MM.1S (cell line): ENCODE data around the gene TUT7.

ENCODE experiments used
- DNase-seq: peaks from one replicate; pipeline ENCODE4 v3.0.0-alpha.2; 2015
- H2AFZ ChIP-seq: fragments of 300-600 bp; sonication (generic); 2 replicates; pipeline ENCODE4 v1.6.0; 2016; ENCODE audit warnings: antibody characterized with exemption, low read length
- H3F3A ChIP-seq: fragments of 300-600 bp; sonication (generic); 2 replicates; pipeline ENCODE4 v1.6.1; 2016; ENCODE audit warnings: mild to moderate bottlenecking, antibody characterized with exemption, low read length, moderate library complexity, mixed read lengths; ENCODE audit not compliant: insufficient read depth
- H3K27ac ChIP-seq: fragments of 300-600 bp; sonication (generic); 2 replicates; pipeline ENCODE4 v1.5.1; 2016; ENCODE audit warnings: mild to moderate bottlenecking, low read length
- H3K27me3 ChIP-seq: fragments of 300-600 bp; sonication (generic); replicated peaks from 2 replicates; pipeline ENCODE4 v1.6.0; 2016; ENCODE audit warnings: low read length; ENCODE audit not compliant: insufficient read depth
- H3K36me3 ChIP-seq: fragments of 300-600 bp; sonication (generic); replicated peaks from 2 replicates; pipeline ENCODE4 v1.6.1; 2016; ENCODE audit warnings: mild to moderate bottlenecking, low read length, mixed read lengths; ENCODE audit not compliant: insufficient read depth
- H3K4me1 ChIP-seq: fragments of 300-600 bp; sonication (generic); 2 replicates; pipeline ENCODE4 v1.6.1; 2016; ENCODE audit warnings: low read length, mixed read lengths
- H3K4me2 ChIP-seq: fragments of 300-600 bp; sonication (generic); 2 replicates; pipeline ENCODE4 v1.6.0; 2016; ENCODE audit warnings: low read depth, low read length
- H3K4me3 ChIP-seq: fragments of 300-600 bp; sonication (generic); 2 replicates; pipeline ENCODE4 v1.5.1; 2016; ENCODE audit warnings: low read length, mixed read lengths
- H3K79me2 ChIP-seq: fragments of 300-600 bp; sonication (generic); 2 replicates; pipeline ENCODE4 v1.6.1; 2016; ENCODE audit warnings: mixed run types, low read length, mixed read lengths
- H3K9ac ChIP-seq: fragments of 300-600 bp; sonication (generic); 2 replicates; pipeline ENCODE4 v1.6.1; 2016; ENCODE audit warnings: low read length, mixed read lengths
- H3K9me2 ChIP-seq: fragments of 300-600 bp; sonication (generic); replicated peaks from 2 replicates; pipeline ENCODE4 v1.6.1; 2016; ENCODE audit warnings: mild to moderate bottlenecking, low read length, mixed read lengths; ENCODE audit not compliant: insufficient read depth
- H3K9me3 ChIP-seq: fragments of 300-600 bp; sonication (generic); replicated peaks from 2 replicates; pipeline ENCODE4 v1.6.1; 2016; ENCODE audit warnings: mild to moderate bottlenecking, low read length, mixed read lengths; ENCODE audit not compliant: insufficient read depth
- H4K20me1 ChIP-seq: fragments of 300-600 bp; sonication (generic); 2 replicates; pipeline ENCODE4 v1.6.1; 2016; ENCODE audit warnings: mild to moderate bottlenecking, low read length, moderate library complexity, mixed read lengths; ENCODE audit not compliant: insufficient read depth
- EZH2 ChIP-seq: fragments of 300-600 bp; sonication (generic); optimal IDR thresholded peaks from 2 replicates; pipeline ENCODE3; 2017; ENCODE audit warnings: low read depth, mild to moderate bottlenecking, antibody characterized with exemption, low read length, mixed read lengths
- EZH2phosphoT487 ChIP-seq: fragments of 300-600 bp; sonication (generic); IDR thresholded peaks from 2 replicates; pipeline ENCODE4 v1.6.1; 2018; ENCODE audit warnings: antibody characterized with exemption, low read length
- TF ChIP-seq, protein P1 (sequence below): fragments of 300-600 bp; sonication (generic); IDR thresholded peaks from 2 replicates; pipeline ENCODE4 v1.5.1; 2016; ENCODE audit warnings: antibody characterized with exemption, low read length, mixed read lengths

TUT7 gene

DNA sequence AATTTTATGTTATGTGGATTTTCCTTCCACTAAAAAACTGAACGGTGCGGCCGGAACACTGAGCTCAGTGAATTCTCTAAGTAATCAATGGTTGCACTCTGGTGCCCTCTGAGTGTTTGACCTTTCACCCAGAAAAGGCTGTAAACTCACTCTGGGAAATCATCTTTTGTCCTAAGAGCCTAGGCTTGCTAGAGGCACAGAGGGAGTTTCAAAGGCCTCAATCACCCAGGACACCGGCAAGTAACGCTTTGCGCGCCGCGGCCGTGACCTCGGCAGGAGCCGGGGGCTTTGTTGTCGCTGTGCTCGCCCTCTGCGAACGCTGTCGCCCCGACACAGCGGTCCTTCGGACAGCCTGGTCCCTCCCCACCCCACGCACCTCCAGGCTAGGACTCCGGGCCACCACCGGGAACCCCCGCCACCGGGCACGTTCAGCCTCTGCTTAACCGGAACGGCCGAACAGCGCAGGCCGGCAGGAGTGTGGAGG lies 72.6 kb downstream of the TUT7 start:
- Histone ChIP-seq H3K79me2 (peaks cover 53% of the 10 kb centered on the region), H3K9me3 (no peaks in the 10 kb centered on the region)

DNA sequence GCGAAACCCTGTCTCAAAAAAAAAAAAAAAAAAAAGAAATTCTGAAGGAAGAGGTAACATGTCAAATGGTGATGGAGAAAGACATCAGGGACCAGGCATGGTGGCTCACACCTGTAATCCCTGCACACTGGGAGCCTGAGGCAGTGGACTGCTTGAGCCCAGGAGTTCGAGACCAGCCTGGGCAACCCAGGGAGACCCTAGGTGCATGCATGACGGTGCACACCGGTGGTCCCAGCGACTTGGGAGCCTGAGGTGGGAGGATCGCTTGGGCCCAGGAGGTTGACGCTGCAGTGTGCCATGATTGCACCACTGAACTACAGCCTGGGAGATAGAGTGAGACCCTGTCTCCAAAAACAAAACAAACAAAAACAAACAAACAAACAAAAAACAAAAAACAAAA lies 73.6 kb downstream of the TUT7 start:
- Histone ChIP-seq H3K79me2 (peaks cover 62% of the 10 kb centered on the region), H3K27me3 (no peaks in the 10 kb centered on the region), H4K20me1 (peaks cover 3% of the 10 kb centered on the region; the same call in 1 of the 2 replicates), H3K36me3 (no peaks in the 10 kb centered on the region), H3K9me2 (no peaks in the 10 kb centered on the region), H3K9ac (no peak overlapping the region), H3K4me1 (peaks cover 12% of the 10 kb centered on the region), H3F3A (peaks cover 9% of the 10 kb centered on the region), H2AFZ (no peak overlapping the region), H3K4me2 (peak overlapping the region; percentile 85; the same call in 1 of the 2 replicates), H3K9me3 (no peaks in the 10 kb centered on the region), H3K27ac (no peak overlapping the region), H3K4me3 (no peak overlapping the region)
- DNase-seq, result no peak
- TF ChIP-seq EZH2phosphoT487 (no peak), EZH2 (no peak)
- TF ChIP-seq, protein P1, sequence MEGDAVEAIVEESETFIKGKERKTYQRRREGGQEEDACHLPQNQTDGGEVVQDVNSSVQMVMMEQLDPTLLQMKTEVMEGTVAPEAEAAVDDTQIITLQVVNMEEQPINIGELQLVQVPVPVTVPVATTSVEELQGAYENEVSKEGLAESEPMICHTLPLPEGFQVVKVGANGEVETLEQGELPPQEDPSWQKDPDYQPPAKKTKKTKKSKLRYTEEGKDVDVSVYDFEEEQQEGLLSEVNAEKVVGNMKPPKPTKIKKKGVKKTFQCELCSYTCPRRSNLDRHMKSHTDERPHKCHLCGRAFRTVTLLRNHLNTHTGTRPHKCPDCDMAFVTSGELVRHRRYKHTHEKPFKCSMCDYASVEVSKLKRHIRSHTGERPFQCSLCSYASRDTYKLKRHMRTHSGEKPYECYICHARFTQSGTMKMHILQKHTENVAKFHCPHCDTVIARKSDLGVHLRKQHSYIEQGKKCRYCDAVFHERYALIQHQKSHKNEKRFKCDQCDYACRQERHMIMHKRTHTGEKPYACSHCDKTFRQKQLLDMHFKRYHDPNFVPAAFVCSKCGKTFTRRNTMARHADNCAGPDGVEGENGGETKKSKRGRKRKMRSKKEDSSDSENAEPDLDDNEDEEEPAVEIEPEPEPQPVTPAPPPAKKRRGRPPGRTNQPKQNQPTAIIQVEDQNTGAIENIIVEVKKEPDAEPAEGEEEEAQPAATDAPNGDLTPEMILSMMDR, result no peak

More for the DNA sequence above, 72.6 kb downstream of the TUT7 start:
- TF ChIP-seq EZH2phosphoT487 (no peak), EZH2 (no peak)
- TF ChIP-seq, protein P1, result no peak
- Histone ChIP-seq H3K4me3 (peak overlapping the region; percentile 89), H3K4me2 (peak overlapping the region; percentile 85), H3K36me3 (no peaks in the 10 kb centered on the region), H3K9ac (peak overlapping the region; percentile 98), H3K27me3 (no peaks in the 10 kb centered on the region), H3K9me2 (no peaks in the 10 kb centered on the region), H3F3A (peaks cover 9% of the 10 kb centered on the region), H3K27ac (peak overlapping the region; percentile 95; the same call in 1 of the 2 replicates), H3K4me1 (peaks cover 12% of the 10 kb centered on the region), H2AFZ (peak overlapping the region; percentile 89), H4K20me1 (peaks cover 3% of the 10 kb centered on the region; the same call in 1 of the 2 replicates)
- no peak for DNase-seq

DNA sequence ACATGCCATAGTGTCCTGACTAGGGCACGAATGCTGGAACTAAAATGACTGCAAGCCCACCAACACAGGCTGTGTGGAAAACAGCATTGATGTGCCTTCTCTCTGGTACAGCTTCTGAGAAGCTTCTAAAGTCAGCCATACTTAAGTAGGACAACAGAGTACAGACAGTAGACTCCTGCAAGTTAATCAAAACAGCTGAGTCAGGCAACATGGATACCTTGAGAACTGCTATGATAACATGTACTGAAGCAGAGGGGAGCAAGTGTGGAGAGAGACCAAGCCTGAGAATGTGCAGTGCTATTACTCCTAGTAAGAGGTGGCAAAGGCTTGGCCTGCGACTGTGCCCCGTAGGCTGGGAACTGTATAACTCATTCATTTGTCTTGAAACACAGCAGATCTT lies 74.4 kb downstream of the TUT7 start:
- Histone ChIP-seq H3K4me3 (no peak overlapping the region), H3K27me3 (no peaks in the 10 kb centered on the region), H3K4me1 (peaks cover 12% of the 10 kb centered on the region), H3K27ac (no peak overlapping the region), H3K9ac (no peak overlapping the region), H3K9me2 (no peaks in the 10 kb centered on the region), H4K20me1 (peaks cover 3% of the 10 kb centered on the region; the same call in 1 of the 2 replicates), H3K79me2 (peaks cover 70% of the 10 kb centered on the region), H3K9me3 (no peaks in the 10 kb centered on the region), H2AFZ (no peak overlapping the region), H3K36me3 (no peaks in the 10 kb centered on the region), H3F3A (peaks cover 9% of the 10 kb centered on the region), H3K4me2 (no peak overlapping the region)
- no peak for DNase-seq
- TF ChIP-seq EZH2 (no peak), EZH2phosphoT487 (no peak)
- TF ChIP-seq, protein P1, result no peak
